Activated T-cell treated with anti-CD3 and anti-CD28 coated beads, Interleukin-2, amount 50 U/mL, for 48 hours (primary cell): ENCODE measurements around the gene MTTP.

ENCODE experiments used
- DNase-seq, 2 experiments: peaks; one replicate each; pipeline ENCODE4 v3.0.0-alpha.2; 2020

MTTP gene

GRCh38 chr4:99642725-99643489 is 68.3 kb downstream of the MTTP start:
- DNase-seq, result no peak

DNA sequence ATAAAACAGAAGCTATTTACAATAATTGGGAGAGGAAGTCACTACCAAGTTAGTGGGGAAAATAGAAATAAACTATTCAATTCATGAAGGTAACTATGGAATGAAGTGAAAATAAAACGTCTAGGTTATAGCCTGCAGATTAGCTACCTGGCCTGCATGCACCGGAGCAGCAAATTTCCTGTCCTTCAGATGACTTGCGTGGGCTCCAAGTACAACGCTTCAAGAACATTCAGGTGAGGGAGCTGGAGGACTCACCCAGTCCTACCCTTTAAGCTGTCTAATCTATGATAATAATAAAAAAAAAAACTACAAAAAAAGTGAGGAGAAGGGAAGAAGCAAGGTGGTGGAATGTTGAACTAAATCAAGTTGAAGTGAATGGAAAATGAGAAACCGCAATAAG is 69.8 kb downstream of the MTTP start:
- DNase-seq, result no peak

- DNase-seq, result no peak
Observed at GRCh38 chr4:99645036-99645435, 70.4 kb downstream of the MTTP start.

GRCh38 chr4:99645638-99646037 is 71.0 kb downstream of the MTTP start:
- DNase-seq, result no peak

GRCh38 chr4:99647071-99647470 is 72.4 kb downstream of the MTTP start:
- DNase-seq, result no peak

GRCh38 chr4:99648321-99648720 is 73.7 kb downstream of the MTTP start:
- no peak for DNase-seq

DNA sequence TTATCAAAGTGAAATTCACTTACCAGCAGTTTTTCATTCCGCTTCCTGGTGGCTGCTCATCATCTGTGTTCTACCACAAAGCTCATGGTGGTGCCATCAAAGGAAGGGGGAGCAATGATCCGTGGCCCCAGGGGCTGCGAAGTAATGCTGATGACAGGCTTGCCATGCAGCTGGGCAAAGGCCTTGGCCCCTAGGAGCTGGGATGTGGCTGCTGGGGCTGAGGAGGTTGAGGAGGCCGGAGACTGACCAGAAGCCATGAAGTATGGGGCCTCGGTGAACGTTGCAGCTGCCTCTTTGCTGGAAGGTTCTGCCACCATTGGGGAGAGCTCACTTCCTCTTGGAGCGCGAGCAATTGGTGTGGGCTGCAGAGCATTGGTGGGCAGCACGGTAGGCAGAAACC is 74.6 kb downstream of the MTTP start:
- DNase-seq, result no peak

DNA sequence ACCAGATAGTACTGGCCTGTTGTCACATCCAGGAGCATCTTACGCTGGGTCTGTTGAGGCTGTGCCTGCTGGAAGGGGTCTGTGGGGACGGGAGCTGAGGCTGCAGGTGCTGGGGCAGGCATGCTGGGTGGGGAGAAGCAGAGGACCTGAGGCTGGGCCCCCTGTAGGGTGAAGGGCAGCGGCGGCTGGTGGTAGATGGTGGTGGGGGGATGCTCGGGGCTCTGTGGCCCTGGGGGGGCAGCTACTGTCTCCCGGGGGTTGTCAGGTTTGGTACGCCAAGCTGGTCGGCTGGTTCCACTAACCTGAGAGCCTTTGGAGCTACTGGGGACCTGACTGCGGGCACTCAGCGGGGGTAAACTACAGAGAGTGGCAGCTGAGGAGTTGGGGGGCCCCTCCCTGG is 75.2 kb downstream of the MTTP start:
- DNase-seq, result no peak

DNA sequence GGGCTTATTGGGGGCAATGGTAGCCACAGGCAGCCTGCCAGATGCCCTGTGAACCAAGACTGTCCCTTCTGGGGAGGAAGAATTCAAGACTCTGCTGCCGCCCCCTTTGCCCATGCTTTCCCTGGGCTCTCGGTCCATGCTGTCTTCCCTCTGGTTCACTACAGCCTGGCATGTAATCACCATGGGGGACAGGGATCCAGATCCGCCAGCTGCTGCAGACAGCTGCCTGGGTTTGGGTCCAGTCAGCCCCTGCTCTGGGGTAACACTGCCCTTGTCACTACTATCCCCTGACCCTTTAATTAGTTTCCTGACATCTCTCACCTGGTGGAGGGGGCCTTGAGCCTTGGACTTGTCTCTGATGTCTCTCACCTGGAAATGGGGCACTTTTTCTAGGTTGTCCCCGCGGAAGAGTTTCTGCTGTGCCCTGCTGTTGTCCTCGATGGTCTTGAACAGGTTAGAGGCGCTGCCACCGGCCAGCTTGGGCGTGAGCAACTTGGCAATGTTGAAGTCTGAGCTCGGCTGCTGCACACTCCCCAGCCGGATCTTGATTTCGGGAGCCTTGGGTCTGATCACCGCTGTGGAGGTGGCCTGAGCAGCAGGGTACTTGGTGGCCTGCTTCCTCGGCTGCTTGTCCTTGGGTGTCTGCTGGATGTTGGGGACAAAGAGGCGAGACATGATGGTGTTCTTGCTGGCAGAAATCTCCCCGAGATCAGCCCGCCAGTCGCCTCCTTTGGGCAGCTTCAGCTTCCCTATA is 76.6 kb downstream of the MTTP start:
- no peak for DNase-seq

GRCh38 chr4:99651811-99652485 is 77.3 kb downstream of the MTTP start:
- no peak for DNase-seq

GRCh38 chr4:99652596-99653436 is 78.2 kb downstream of the MTTP start:
- no peak for DNase-seq

DNA sequence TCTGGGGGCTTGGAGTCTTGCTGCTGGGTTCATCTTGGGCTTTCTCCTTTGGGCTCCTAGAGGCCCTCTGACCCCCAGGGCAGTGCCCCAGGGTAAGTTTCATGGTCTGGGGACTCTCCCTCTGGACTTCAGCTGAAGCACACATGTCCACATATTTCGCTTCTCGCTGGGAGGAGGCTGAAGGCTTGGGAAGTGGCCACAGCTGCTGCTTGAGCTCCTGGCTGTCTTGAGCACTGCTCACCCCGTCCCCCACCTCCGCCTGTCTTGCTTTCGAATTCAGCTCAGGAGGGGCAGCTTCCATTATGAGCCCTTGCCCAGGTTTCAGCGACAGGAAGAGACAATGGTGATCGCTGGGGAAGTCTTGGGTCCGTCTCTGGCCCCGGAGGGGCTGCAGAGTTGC is 79.3 kb downstream of the MTTP start:
- no peak for DNase-seq

GRCh38 chr4:99654361-99654761 is 79.7 kb downstream of the MTTP start:
- no peak for DNase-seq

- no peak for DNase-seq
Observed at GRCh38 chr4:99655308-99656081, 80.9 kb downstream of the MTTP start.

DNA sequence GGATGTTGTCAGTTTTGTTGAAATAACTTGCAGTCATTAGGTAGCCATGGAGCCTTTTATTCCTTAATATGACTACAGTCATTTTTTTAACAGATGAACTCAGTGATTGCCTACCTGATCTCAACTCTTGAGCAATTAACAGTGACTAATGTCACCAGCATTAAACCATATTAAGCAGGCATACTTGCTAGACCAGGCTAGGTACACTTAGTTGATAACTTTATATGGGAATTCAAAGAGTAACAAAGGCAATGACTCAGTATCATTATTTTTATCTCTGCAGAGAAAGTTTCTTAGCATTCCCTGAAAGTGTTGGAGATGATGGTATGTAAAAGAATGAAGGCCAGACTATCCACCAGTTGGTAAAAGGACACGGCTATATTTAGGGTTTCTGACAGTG is 83.2 kb downstream of the MTTP start, which contains the start of gene C4orf54:
Gene C4orf54, minus strand, starts transcription at position 31 of the 400 bp plus-strand sequence. CDS start 3,180 bp downstream, outside the sequence.
- DNase-seq, result no peak

DNA sequence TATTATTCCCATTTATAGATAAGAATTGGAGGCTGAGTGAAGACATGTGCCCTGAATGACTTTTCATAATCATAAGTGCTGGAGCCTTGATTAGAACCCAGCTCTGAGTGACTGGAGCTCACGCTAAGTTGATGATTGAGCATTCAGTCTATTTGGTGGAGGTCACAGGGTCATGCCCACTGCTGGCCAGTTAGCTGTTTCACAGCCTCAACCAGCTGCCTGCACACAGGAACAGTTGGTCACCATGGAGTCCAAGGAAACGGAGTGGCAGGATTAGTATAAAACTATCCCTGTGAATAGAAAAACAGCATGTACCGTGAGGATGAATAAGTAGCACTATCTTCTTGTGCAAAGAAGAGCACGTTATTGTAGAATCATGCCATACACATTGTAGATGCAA is 84.0 kb downstream of the MTTP start:
- DNase-seq, result no peak

GRCh38 chr4:99661907-99662306 is 87.3 kb downstream of the MTTP start:
- no peak for DNase-seq

GRCh38 chr4:99664716-99665115 is 90.1 kb downstream of the MTTP start:
- no peak for DNase-seq

DNA sequence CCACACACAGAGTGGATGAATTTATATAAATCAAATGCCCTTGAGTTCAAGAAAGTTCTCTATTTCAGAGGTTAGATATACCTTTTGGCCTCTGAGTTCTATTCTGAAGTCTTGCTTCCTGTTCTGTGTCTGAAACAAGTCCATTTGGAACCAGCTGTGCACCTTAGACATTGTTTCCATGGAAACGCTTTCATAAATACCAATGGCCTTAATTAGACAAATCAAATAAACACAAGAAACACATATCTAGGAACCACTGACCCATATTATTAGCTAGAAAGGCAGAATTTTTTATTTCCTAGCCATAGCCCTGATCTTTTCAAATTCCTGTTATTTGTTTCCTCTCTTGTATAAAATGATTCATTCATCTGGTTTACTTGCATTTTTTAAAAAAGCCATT is 91.4 kb downstream of the MTTP start:
- DNase-seq, result no peak

- no peak for DNase-seq
Observed at GRCh38 chr4:99668472-99668871, 93.8 kb downstream of the MTTP start.

GRCh38 chr4:99669084-99669483 is 94.5 kb downstream of the MTTP start:
- DNase-seq, result no peak
